GM19099 (cell line): ENCODE results near the gene LMX1A.

Source experiments
- POLR2A ChIP-seq: IDR thresholded peaks from 3 replicates; pipeline ENCODE4 v1.6.1; 2011; ENCODE audit warnings: low read depth; ENCODE audit not compliant: insufficient read length; ENCODE audit errors: extremely low read depth

The LMX1A gene

DNA sequence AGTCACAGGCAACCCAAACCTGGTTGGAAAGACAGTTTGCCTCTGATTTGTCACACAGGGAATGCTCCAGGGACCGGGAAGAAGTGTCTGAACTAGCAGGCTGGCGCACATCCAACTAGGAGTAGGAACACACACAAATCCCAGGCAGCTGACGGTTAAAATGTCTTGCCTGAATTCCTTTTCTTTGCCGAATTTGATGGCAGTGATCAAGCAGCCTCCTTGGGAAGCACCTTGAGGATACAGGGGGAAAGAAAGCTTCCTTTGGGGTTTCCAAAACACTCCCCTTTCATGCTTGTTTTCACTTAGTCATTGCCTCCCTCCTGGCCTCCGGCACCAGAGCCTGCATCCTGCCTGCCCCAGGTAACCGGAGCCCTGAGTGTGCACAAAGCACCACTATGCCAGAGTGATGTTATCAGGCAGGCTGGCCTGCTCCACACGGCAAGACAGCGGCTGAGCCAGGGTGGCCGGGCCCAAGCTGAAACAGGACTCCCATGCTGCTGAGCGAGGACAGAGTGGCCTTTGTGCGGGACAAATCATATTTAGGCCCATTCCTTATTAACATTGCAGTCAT is 193.8 kb downstream of the LMX1A start:
- no peak for TF ChIP-seq POLR2A

DNA sequence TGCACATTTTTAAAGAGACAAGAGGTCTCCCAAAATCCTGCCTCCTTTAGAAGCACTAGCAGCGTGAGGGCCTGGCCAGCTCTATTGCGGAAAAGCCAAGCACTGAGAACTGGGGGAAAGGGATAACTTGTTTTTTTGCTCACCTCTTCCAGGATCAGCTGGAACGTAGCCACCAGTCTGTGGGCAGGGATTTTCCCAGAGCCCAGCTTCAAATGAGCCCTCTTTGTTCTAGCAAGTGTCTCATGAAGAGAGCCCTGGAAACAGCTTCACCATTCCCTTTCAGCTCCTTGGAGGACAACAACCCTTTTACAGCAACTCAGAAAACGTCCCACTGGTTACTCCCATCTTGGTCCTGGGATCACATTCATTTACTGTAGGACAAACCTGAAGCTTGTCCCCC is 195.4 kb downstream of the LMX1A start:
- no peak for TF ChIP-seq POLR2A

DNA sequence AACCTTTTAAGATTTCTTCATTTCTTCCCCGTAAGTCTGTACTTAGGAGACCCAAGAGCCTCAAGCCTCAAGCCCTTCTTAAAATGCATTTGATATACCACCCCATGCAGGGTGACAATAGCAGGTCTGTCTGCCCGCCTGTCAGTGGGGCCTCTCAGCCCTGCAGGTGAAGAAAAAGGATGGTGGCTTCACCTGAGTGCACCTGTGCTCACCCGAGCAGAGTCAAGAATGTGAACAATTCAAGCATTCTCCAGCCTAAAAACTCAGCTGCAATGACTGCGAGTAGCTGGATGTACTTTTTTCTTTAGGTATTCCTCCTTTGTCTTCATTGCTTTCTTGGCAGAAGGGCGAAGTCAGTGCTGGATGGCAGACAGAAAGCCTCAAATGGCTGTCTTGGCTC is 203.3 kb downstream of the LMX1A start:
- no peak for TF ChIP-seq POLR2A

DNA sequence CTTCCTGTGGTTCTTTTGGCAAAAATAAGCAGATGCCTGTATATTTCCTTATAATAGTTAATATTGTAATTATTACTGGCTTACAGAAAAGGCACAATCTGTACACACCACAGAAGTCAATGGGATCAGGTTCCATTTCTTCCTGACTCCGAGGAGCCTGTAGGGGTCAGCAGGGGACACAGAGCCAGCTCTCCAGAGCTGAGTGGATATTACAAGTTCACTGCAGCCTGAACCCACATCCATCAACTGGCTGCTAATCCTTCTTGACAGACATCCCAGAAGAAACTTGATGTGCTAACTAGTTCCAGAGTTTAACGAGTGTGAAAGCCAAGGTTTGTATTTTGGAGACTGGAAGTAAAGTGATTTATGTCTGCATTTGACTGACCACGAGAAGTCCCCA is 203.8 kb downstream of the LMX1A start:
- TF ChIP-seq POLR2A, result no peak

DNA sequence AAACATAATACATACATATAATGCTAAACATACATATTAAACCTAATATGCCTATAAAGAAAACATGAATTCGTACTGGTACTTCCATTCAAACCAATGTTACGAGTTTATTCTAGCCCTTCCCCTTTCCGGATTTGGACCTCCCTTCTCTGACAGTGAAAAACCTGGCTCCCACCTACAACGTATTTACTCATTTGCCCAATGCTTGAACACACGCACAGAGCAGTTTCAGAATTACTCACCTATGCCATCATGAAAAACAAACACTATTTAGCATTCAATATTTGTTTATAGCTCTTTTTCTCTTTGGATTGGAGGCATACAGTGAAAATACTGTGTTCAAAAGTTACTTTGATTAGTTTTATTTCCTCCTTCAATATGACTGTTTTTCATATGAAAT is 204.4 kb downstream of the LMX1A start:
- no peak for TF ChIP-seq POLR2A
